ENCODE measurements around the gene DNAI2. TPM values are rescaled to one million over a fixed set of nuclear protein-coding genes. Genes with fewer than 3 reads are reported as not detected.

DNAI2 gene
- total RNA-seq, 1 experiment from 2014 or later: 0.26 TPM

GRCh38 chr17:74274709-74275340 is 791 bp downstream of the DNAI2 start:
- ChIA-PET CTCF (interaction anchor here (0.6 to 2.7 kb wide), 11 partner anchors 9 to 78 kb away, joined by 3 to 13 read pairs (median 4); no protein-coding TSS in a partner anchor), POLR2A (interaction anchor here (0.8 kb wide), 1 partner anchor 10 kb away, joined by 3 read pairs; no protein-coding TSS in a partner anchor)
- no peaks in the 10 kb centered on the region for H3K36me3 Mint-ChIP-seq
- DNase-seq (ENCODE audit: low spot score) (no peak), ATAC-seq (no peak)
- H3K27ac Mint-ChIP-seq: no peak overlapping the region
- H3K4me3 Mint-ChIP-seq: peak overlapping the region; percentile 62; the same call in 1 of the 2 replicates
- H3K27me3 Mint-ChIP-seq (ENCODE audit: low read depth): peaks cover 38% of the 10 kb centered on the region
- peaks cover 32% of the 10 kb centered on the region for H3K4me1 Mint-ChIP-seq
- TF ChIP-seq AFF4 (CRISPR knock-in tag; IDR thresholded peaks at IDR 0.05; ENCODE audit: borderline replicate concordance) (no peak), GTF2I (CRISPR knock-in tag; conservative IDR thresholded peaks at IDR 0.05) (no peak), MXD4 (CRISPR knock-in tag; IDR thresholded peaks at IDR 0.05; ENCODE audit: borderline replicate concordance) (no peak), ZNF219 (CRISPR knock-in tag; IDR thresholded peaks at IDR 0.05; ENCODE audit: borderline replicate concordance) (no peak), ARID4B (CRISPR knock-in tag; IDR thresholded peaks at IDR 0.05; ENCODE audit: borderline replicate concordance) (no peak)
- H3K9me3 Mint-ChIP-seq: no peaks in the 10 kb centered on the region

- H3K9me3 Mint-ChIP-seq: no peaks in the 10 kb centered on the region
- no peaks in the 10 kb centered on the region for H3K36me3 Mint-ChIP-seq
- peaks cover 35% of the 10 kb centered on the region for H3K27me3 Mint-ChIP-seq (ENCODE audit: low read depth)
- H3K4me1 Mint-ChIP-seq: peaks cover 32% of the 10 kb centered on the region
- no peak for ATAC-seq
- no peak for DNase-seq (ENCODE audit: low spot score)
- H3K4me3 Mint-ChIP-seq: no peak overlapping the region
- POLR2A ChIA-PET: no interaction called here
- CTCF ChIA-PET: interaction anchor here (1.4 to 2.7 kb wide), 3 partner anchors 9 to 77 kb away, joined by 4 to 13 read pairs (median 5); no protein-coding TSS in a partner anchor
- H3K27ac Mint-ChIP-seq: no peak overlapping the region
- TF ChIP-seq OVOL2 (CRISPR knock-in tag; IDR thresholded peaks at IDR 0.05; ENCODE audit: borderline replicate concordance) (no peak), TEAD4 (CRISPR knock-in tag; IDR thresholded peaks at IDR 0.05) (no peak), RELA (CRISPR knock-in tag; IDR thresholded peaks at IDR 0.05; ENCODE audit: borderline replicate concordance) (no peak), E2F5 (CRISPR knock-in tag; IDR thresholded peaks at IDR 0.05) (no peak), NFYB (CRISPR knock-in tag; conservative IDR thresholded peaks at IDR 0.05; ENCODE audit: low read depth) (no peak), PRDM15 (CRISPR knock-in tag; IDR thresholded peaks at IDR 0.05) (no peak), FOXJ3 (CRISPR knock-in tag; IDR thresholded peaks at IDR 0.05; ENCODE audit: borderline replicate concordance) (no peak), TP53 (CRISPR knock-in tag; IDR thresholded peaks at IDR 0.05) (no peak), AR (CRISPR knock-in tag; IDR thresholded peaks at IDR 0.05) (no peak), CTCF (IDR thresholded peaks at IDR 0.05) (no peak), ZNF423 (CRISPR knock-in tag; IDR thresholded peaks at IDR 0.05) (no peak)
Observed at GRCh38 chr17:74276051-74276476, 2.0 kb downstream of the DNAI2 start.

Data from WTC11 (cell line).